NB4 (cell line): Measurements from ENCODE around the gene SLC2A1.

Experiments used
- CTCF ChIP-seq: IDR thresholded peaks from one replicate; pipeline ENCODE4 v1.5.1; 2012; ENCODE audit warnings: low read depth, low read length
- POLR2A ChIP-seq: IDR thresholded peaks from 2 replicates; pipeline ENCODE4 v1.6.1; 2011; ENCODE audit warnings: mild to moderate bottlenecking; ENCODE audit not compliant: insufficient read length; ENCODE audit errors: extremely low read depth
- TF ChIP-seq, protein P1 (sequence below): IDR thresholded peaks from 2 replicates; pipeline ENCODE4 v1.6.1; 2011; ENCODE audit warnings: low read depth, low read length

GRCh38 chr1:42982641-42983040 lies 24.0 kb upstream of the SLC2A1 start:
- TF ChIP-seq CTCF (no peak), POLR2A (no peak)
- TF ChIP-seq, protein P1, sequence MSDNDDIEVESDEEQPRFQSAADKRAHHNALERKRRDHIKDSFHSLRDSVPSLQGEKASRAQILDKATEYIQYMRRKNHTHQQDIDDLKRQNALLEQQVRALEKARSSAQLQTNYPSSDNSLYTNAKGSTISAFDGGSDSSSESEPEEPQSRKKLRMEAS, result no peak
